ENCODE results near the gene RPL37. TPM values are rescaled to one million over a fixed set of nuclear protein-coding genes. Genes with fewer than 3 reads are reported as not detected.

RPL37 gene
- total RNA-seq, 1 experiment from 2014 or later, result 1,279 TPM

GRCh38 chr5:40828021-40828631, 6.9 kb downstream of the RPL37 start:
- H3K9me2 ChIP-seq (ENCODE audit: insufficient read depth), result no peaks in the 10 kb centered on the region
- H3K79me2 ChIP-seq (ENCODE audit: insufficient read depth, low read length), result peaks cover 53% of the 10 kb centered on the region
- H3K4me1 ChIP-seq (ENCODE audit: control insufficient read depth in 1 of 2, insufficient read depth in 2 of 2, low read length in 2 of 2), result peaks cover 2 to 10% of the 10 kb centered on the region in 2 experiments; a peak in 3 of 4 replicates
- H3K9ac ChIP-seq (ENCODE audit: low read length), result no peak overlapping the region
- RAD21 ChIA-PET (ENCODE audit: low non-redundant PET in 1 of 2, low total read pairs in 2 of 2, uncharacterized antibody in 2 of 2, unreplicated experiment in 2 of 2), result no interaction called here
- ATAC-seq, result no peak
- H2AFZ ChIP-seq (ENCODE audit: low read depth, low read length, poor library complexity, severe bottlenecking), result no peak overlapping the region
- no peak for TF ChIP-seq ELF1 (IDR thresholded peaks at IDR 0.05; ENCODE audit: borderline replicate concordance, low read depth)
- peak; percentile 44 for TF ChIP-seq POLR2AphosphoS5 (IDR thresholded peaks at IDR 0.05; ENCODE audit: low read depth, low read length)
- H4K20me1 ChIP-seq (ENCODE audit: insufficient read depth), result peaks cover 64% of the 10 kb centered on the region; the same call in 1 of the 2 replicates
- no peaks in the 10 kb centered on the region for H3K27me3 ChIP-seq (ENCODE audit: insufficient read depth, low read length)
- H3K4me2 ChIP-seq (ENCODE audit: low read length), result no peak overlapping the region
- intact Hi-C loops (cut with micrococcal nuclease), result no loop called here
- POLR2A ChIA-PET, result no interaction called here
- H3K27ac ChIP-seq (ENCODE audit: low read depth, low read length), result no peak overlapping the region
- CTCF ChIA-PET, result no interaction called here
- peaks cover 59 to 66% of the 10 kb centered on the region in 2 experiments for H3K36me3 ChIP-seq (ENCODE audit: control insufficient read depth in 1 of 2, insufficient read depth in 2 of 2, low read length in 2 of 2)
- DNase-seq (ENCODE audit: low read depth, low spot score), result no peak
- no peaks in the 10 kb centered on the region for H3K9me3 ChIP-seq (ENCODE audit: control insufficient read depth in 1 of 2, insufficient read depth in 1 of 2, low read depth in 1 of 2, low read length in 2 of 2)
- no peak overlapping the region for H3K4me3 ChIP-seq (replicated peaks in 1 of 2; ENCODE audit: low read depth in 1 of 2, low read length in 2 of 2)
- no TSS peak for BruUV-seq (replicated peaks)

- ChIA-PET RAD21 (ENCODE audit: low non-redundant PET in 1 of 2, low total read pairs in 2 of 2, uncharacterized antibody in 2 of 2, unreplicated experiment in 2 of 2) (no interaction called here), POLR2A (interaction anchor here (1.7 kb wide), 1 partner anchor 21 kb away, joined by 3 read pairs; no protein-coding TSS in a partner anchor), CTCF (no interaction called here)
- H3K79me2 ChIP-seq (ENCODE audit: insufficient read depth, low read length), result peaks cover 45% of the 10 kb centered on the region
- H3K9ac ChIP-seq (ENCODE audit: low read length), result no peak overlapping the region
- TF ChIP-seq CBX3 (IDR thresholded peaks at IDR 0.05; ENCODE audit: low read depth), result no peak
- no peak for TF ChIP-seq CTCF (IDR thresholded peaks at IDR 0.05 in 2 of 3, conservative IDR thresholded peaks at IDR 0.05 in 1 of 3; ENCODE audit: borderline replicate concordance in 1 of 3, insufficient read depth in 1 of 3, low read depth in 2 of 3, low read length in 2 of 3)
- no peak for TF ChIP-seq ELF1 (IDR thresholded peaks at IDR 0.05; ENCODE audit: borderline replicate concordance, low read depth)
- TF ChIP-seq, protein P1, sequence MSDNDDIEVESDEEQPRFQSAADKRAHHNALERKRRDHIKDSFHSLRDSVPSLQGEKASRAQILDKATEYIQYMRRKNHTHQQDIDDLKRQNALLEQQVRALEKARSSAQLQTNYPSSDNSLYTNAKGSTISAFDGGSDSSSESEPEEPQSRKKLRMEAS (IDR thresholded peaks at IDR 0.05), result no peak
- TF ChIP-seq ZNF274 (IDR thresholded peaks at IDR 0.05; ENCODE audit: low read depth, low read length), result no peak
- TF ChIP-seq POLR2AphosphoS5 (IDR thresholded peaks at IDR 0.05; ENCODE audit: low read depth, low read length), result no peak
- no peak for TF ChIP-seq SIN3A (IDR thresholded peaks at IDR 0.05; ENCODE audit: low read depth)
- no peak for TF ChIP-seq ZBTB33 (IDR thresholded peaks at IDR 0.05; ENCODE audit: extremely low read depth, insufficient replicate concordance, low read length)
- TF ChIP-seq RAD21 (IDR thresholded peaks at IDR 0.05; ENCODE audit: low read depth), result no peak
- no peak for TF ChIP-seq YY1 (IDR thresholded peaks at IDR 0.05; ENCODE audit: extremely low read depth, insufficient replicate concordance, low read depth, low read length)
- TF ChIP-seq SP1 (IDR thresholded peaks at IDR 0.05; ENCODE audit: low read depth), result no peak
- TF ChIP-seq ZFX (IDR thresholded peaks at IDR 0.05), result no peak
- H3K27me3 ChIP-seq (ENCODE audit: insufficient read depth, low read length), result no peaks in the 10 kb centered on the region
- DNase-seq (ENCODE audit: low read depth, low spot score), result no peak
- no peak for ATAC-seq
- peaks cover 52 to 59% of the 10 kb centered on the region in 2 experiments for H3K36me3 ChIP-seq (ENCODE audit: control insufficient read depth in 1 of 2, insufficient read depth in 2 of 2, low read length in 2 of 2)
- peaks cover 0 to 8% of the 10 kb centered on the region in 2 experiments; a peak in 1 of 4 replicates for H3K4me1 ChIP-seq (ENCODE audit: control insufficient read depth in 1 of 2, insufficient read depth in 2 of 2, low read length in 2 of 2)
- peaks cover 57% of the 10 kb centered on the region; the same call in 1 of the 2 replicates for H4K20me1 ChIP-seq (ENCODE audit: insufficient read depth)
- no peaks in the 10 kb centered on the region for H3K9me2 ChIP-seq (ENCODE audit: insufficient read depth)
- H3K9me3 ChIP-seq (ENCODE audit: control insufficient read depth in 1 of 2, insufficient read depth in 1 of 2, low read depth in 1 of 2, low read length in 2 of 2), result no peaks in the 10 kb centered on the region
- H3K27ac ChIP-seq (ENCODE audit: low read depth, low read length), result no peak overlapping the region
- no peak overlapping the region for H2AFZ ChIP-seq (ENCODE audit: low read depth, low read length, poor library complexity, severe bottlenecking)
- H3K4me2 ChIP-seq (ENCODE audit: low read length), result no peak overlapping the region
- intact Hi-C loops (cut with micrococcal nuclease), result no loop called here
- TSS peak; percentile 0 for BruUV-seq (replicated peaks)
- H3K4me3 ChIP-seq (replicated peaks in 1 of 2; ENCODE audit: low read depth in 1 of 2, low read length in 2 of 2), result no peak overlapping the region
Measured at GRCh38 chr5:40827188-40827977, 7.6 kb downstream of the RPL37 start.
